Neuronal stem cell (in vitro differentiated cells): Measurements from ENCODE around the gene OSBPL3.

Experiments
- DNase-seq: peaks from one replicate; pipeline ENCODE4 v3.0.0-alpha.2; 2013; ENCODE audit warnings: low spot score
- H2AFZ ChIP-seq: one replicate; pipeline ENCODE4 v1.6.1; 2013; ENCODE audit warnings: mild to moderate bottlenecking, low read length, inconsistent platforms
- H2AK5ac ChIP-seq: 2 replicates; pipeline ENCODE4 v1.6.1; 2013; ENCODE audit warnings: low read depth, mild to moderate bottlenecking, inconsistent platforms, low read length, moderate library complexity, mixed read lengths
- H2BK120ac ChIP-seq: 2 replicates; pipeline ENCODE4 v1.6.1; 2013; ENCODE audit warnings: low read depth, mild to moderate bottlenecking, inconsistent platforms, low read length, moderate library complexity, mixed read lengths
- H2BK12ac ChIP-seq: one replicate; pipeline ENCODE4 v1.6.1; 2013; ENCODE audit warnings: low read length, inconsistent platforms
- H2BK15ac ChIP-seq: 2 replicates; pipeline ENCODE4 v1.6.1; 2013; ENCODE audit warnings: mild to moderate bottlenecking, low read length, inconsistent platforms, mixed read lengths
- H2BK5ac ChIP-seq: one replicate; pipeline ENCODE4 v1.6.1; 2013; ENCODE audit warnings: inconsistent platforms, mild to moderate bottlenecking, low read length, moderate library complexity
- H3K14ac ChIP-seq: one replicate; pipeline ENCODE4 v1.6.1; 2013; ENCODE audit warnings: low read length, inconsistent platforms
- H3K18ac ChIP-seq: 2 replicates; pipeline ENCODE4 v1.6.1; 2013; ENCODE audit warnings: low read length, inconsistent platforms
- H3K23ac ChIP-seq: 2 replicates; pipeline ENCODE4 v1.6.1; 2013; ENCODE audit warnings: low read depth, mild to moderate bottlenecking, mixed read lengths, low read length, inconsistent platforms; ENCODE audit not compliant: poor library complexity
- H3K27ac ChIP-seq: replicated peaks from 3 replicates; pipeline ENCODE4 v1.5.1; 2013; ENCODE audit warnings: low read length, inconsistent platforms
- H3K27me3 ChIP-seq, 3 experiments: 2 replicates each; pipeline ENCODE4 v1.6.1; 2013; ENCODE audit warnings: low read length in 3 of 3, mild to moderate bottlenecking in 2 of 3, inconsistent platforms in 1 of 3, low read depth in 1 of 3, mixed read lengths in 1 of 3, moderate library complexity in 1 of 3; ENCODE audit not compliant: control insufficient read depth in 3 of 3, insufficient read depth in 3 of 3
- H3K36me3 ChIP-seq, 2 donors: replicated peaks in 1 of 2; 2 replicates each; pipeline ENCODE4 v1.6.1; 2013; ENCODE audit warnings: low read length in 2 of 2; ENCODE audit not compliant: control insufficient read depth in 2 of 2, insufficient read depth in 2 of 2
- H3K4ac ChIP-seq: 2 replicates; pipeline ENCODE4 v1.6.1; 2013; ENCODE audit warnings: inconsistent platforms, mild to moderate bottlenecking, low read length, moderate library complexity
- H3K4me1 ChIP-seq, 2 donors: 1 replicate in 1 of 2; 2 replicates in 1 of 2; pipeline ENCODE4 v1.6.1; 2013; ENCODE audit warnings: low read length in 2 of 2, low read depth in 1 of 2; ENCODE audit not compliant: control insufficient read depth in 2 of 2, insufficient read depth in 1 of 2
- H3K4me2 ChIP-seq: one replicate; pipeline ENCODE4 v1.6.1; 2013; ENCODE audit warnings: mild to moderate bottlenecking, low read length, inconsistent platforms; ENCODE audit not compliant: insufficient read depth, poor library complexity, severe bottlenecking
- H3K4me3 ChIP-seq, 2 donors: 2 replicates each; pipeline ENCODE4 v1.5.1; 2013; ENCODE audit warnings: low read length in 2 of 2, mild to moderate bottlenecking in 2 of 2, inconsistent platforms in 1 of 2, moderate library complexity in 1 of 2
- H3K79me1 ChIP-seq: one replicate; pipeline ENCODE4 v1.6.1; 2013; ENCODE audit warnings: low read depth, mild to moderate bottlenecking, inconsistent platforms, low read length, moderate library complexity
- H3K9ac ChIP-seq: one replicate; pipeline ENCODE4 v1.6.1; 2013; ENCODE audit warnings: mild to moderate bottlenecking, low read depth, low read length, inconsistent platforms; ENCODE audit not compliant: poor library complexity
- H3K9me3 ChIP-seq, 2 donors: replicated peaks in 1 of 2; 2 replicates each; pipeline versions ENCODE3 to v1.6.1; 2013; ENCODE audit warnings: low read length in 2 of 2, mild to moderate bottlenecking in 2 of 2, inconsistent platforms in 1 of 2, low read depth in 1 of 2, mixed read lengths in 1 of 2, moderate library complexity in 1 of 2; ENCODE audit not compliant: control insufficient read depth in 2 of 2, insufficient read depth in 1 of 2
- H4K8ac ChIP-seq: one replicate; pipeline ENCODE4 v1.6.1; 2013; ENCODE audit warnings: low read depth, mild to moderate bottlenecking, inconsistent platforms, low read length, moderate library complexity
- H4K91ac ChIP-seq: one replicate; pipeline ENCODE4 v1.6.1; 2013; ENCODE audit warnings: low read length, low read depth, mild to moderate bottlenecking, inconsistent platforms; ENCODE audit not compliant: poor library complexity
- WGBS, 2 donors: extraction: QIAGEN DNeasy Blood & Tissue Kit; methylation state at CpG; one replicate each; pipeline ENCODE4 v1.1.7; 2013; ENCODE audit warnings: missing lambda C conversion rate in 2 of 2, mixed read lengths in 1 of 2; ENCODE audit not compliant: insufficient read length in 2 of 2, insufficient replicate concordance in 1 of 2; ENCODE audit errors: extremely low coverage in 2 of 2; 5-methylcytosine and 5-hydroxymethylcytosine counted together

The OSBPL3 gene

DNA sequence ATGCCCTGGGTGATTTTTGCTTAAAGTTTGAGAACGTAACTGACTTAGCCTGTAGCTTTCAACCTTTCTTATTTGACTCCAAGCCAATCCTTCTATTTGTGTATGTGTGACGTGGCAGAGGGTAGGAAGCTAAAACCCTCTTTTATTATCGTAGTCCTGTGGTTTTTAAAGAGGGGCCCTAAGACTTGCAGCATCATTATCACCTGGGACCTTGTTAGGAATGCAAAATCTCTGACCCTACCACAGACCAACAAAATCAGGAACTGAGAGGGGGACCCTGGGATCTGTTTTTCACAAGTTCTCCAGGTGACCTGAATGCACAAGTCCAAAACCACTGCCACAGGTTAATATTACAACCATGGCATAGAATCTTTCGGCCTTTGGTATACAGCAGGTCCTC lies 80.1 kb downstream of the OSBPL3 start:
- no peak overlapping the region for H3K9ac ChIP-seq
- no peak overlapping the region for H2AFZ ChIP-seq
- no peak overlapping the region for H3K23ac ChIP-seq
- no peak overlapping the region for H2BK5ac ChIP-seq
- no peak overlapping the region for H4K8ac ChIP-seq
- no peak overlapping the region for H2BK15ac ChIP-seq
- H3K4me3 ChIP-seq, result no peak overlapping the region
- no peak overlapping the region for H3K4me2 ChIP-seq
- no peak overlapping the region for H2AK5ac ChIP-seq
- no peak overlapping the region for H2BK120ac ChIP-seq
- H3K14ac ChIP-seq, result no peak overlapping the region
- H3K4ac ChIP-seq, result no peak overlapping the region
- H3K27ac ChIP-seq, result no peak overlapping the region
- H3K27me3 ChIP-seq, result no peaks in the 10 kb centered on the region
- no peak overlapping the region for H3K18ac ChIP-seq
- H4K91ac ChIP-seq, result no peak overlapping the region
- H3K4me1 ChIP-seq, result peaks cover 0 to 7% of the 10 kb centered on the region in 2 donors
- no peaks in the 10 kb centered on the region for H3K79me1 ChIP-seq
- H3K9me3 ChIP-seq, result no peaks in the 10 kb centered on the region
- no peak overlapping the region for H2BK12ac ChIP-seq
- DNase-seq, result no peak
- peaks cover 0 to 1% of the 10 kb centered on the region in 2 donors for H3K36me3 ChIP-seq
- no CpG with 5 or more reads among the region's 4 CpGs for WGBS, 2 donors

- WGBS, 2 donors, result no CpG with 5 or more reads among the region's 1 CpG
- no peak overlapping the region for H4K91ac ChIP-seq
- H2BK5ac ChIP-seq, result no peak overlapping the region
- no peak overlapping the region for H3K4me3 ChIP-seq
- no peak overlapping the region for H3K27ac ChIP-seq
- H3K4ac ChIP-seq, result no peak overlapping the region
- H4K8ac ChIP-seq, result no peak overlapping the region
- no peaks in the 10 kb centered on the region for H3K9me3 ChIP-seq
- no peaks in the 10 kb centered on the region for H3K36me3 ChIP-seq
- H2BK15ac ChIP-seq, result no peak overlapping the region
- no peak overlapping the region for H3K9ac ChIP-seq
- H3K18ac ChIP-seq, result no peak overlapping the region
- no peak overlapping the region for H2BK120ac ChIP-seq
- no peak overlapping the region for H3K14ac ChIP-seq
- H3K79me1 ChIP-seq, result no peaks in the 10 kb centered on the region
- no peak overlapping the region for H2BK12ac ChIP-seq
- no peak overlapping the region for H2AK5ac ChIP-seq
- no peak overlapping the region for H3K23ac ChIP-seq
- H3K4me1 ChIP-seq, result peaks cover 0 to 10% of the 10 kb centered on the region in 2 donors
- no peak for DNase-seq
- no peak overlapping the region for H2AFZ ChIP-seq
- H3K4me2 ChIP-seq, result no peak overlapping the region
- no peaks in the 10 kb centered on the region for H3K27me3 ChIP-seq
Observed at GRCh38 chr7:24899161-24899560, 80.8 kb downstream of the OSBPL3 start.

- Histone ChIP-seq H4K91ac (no peak overlapping the region), H3K79me1 (no peaks in the 10 kb centered on the region), H3K4me2 (no peak overlapping the region), H3K4ac (no peak overlapping the region), H2BK15ac (no peak overlapping the region), H3K27me3 (no peaks in the 10 kb centered on the region), H4K8ac (no peak overlapping the region), H2BK120ac (no peak overlapping the region), H3K18ac (no peak overlapping the region), H2AFZ (no peak overlapping the region), H3K4me3 (no peak overlapping the region), H3K14ac (no peak overlapping the region), H3K36me3 (no peaks in the 10 kb centered on the region), H2BK12ac (no peak overlapping the region), H3K9ac (no peak overlapping the region), H2BK5ac (no peak overlapping the region), H3K9me3 (no peaks in the 10 kb centered on the region), H2AK5ac (no peak overlapping the region), H3K4me1 (peaks cover 0 to 10% of the 10 kb centered on the region in 2 donors), H3K27ac (no peak overlapping the region), H3K23ac (no peak overlapping the region)
- no peak for DNase-seq
- no CpG with 5 or more reads among the region's 4 CpGs for whole genome bisulfite sequencing, 2 donors
Observed at GRCh38 chr7:24898691-24899090, 81.3 kb downstream of the OSBPL3 start.

GRCh38 chr7:24896031-24896501 lies 83.9 kb downstream of the OSBPL3 start:
- no peak overlapping the region for H2AFZ ChIP-seq
- H3K79me1 ChIP-seq, result no peaks in the 10 kb centered on the region
- H4K8ac ChIP-seq, result no peak overlapping the region
- H3K14ac ChIP-seq, result no peak overlapping the region
- H2BK5ac ChIP-seq, result no peak overlapping the region
- H3K9me3 ChIP-seq, result no peaks in the 10 kb centered on the region
- H2AK5ac ChIP-seq, result no peak overlapping the region
- whole genome bisulfite sequencing, 2 donors, result no CpG with 5 or more reads among the region's 4 CpGs
- peaks cover 0 to 13% of the 10 kb centered on the region in 2 donors for H3K36me3 ChIP-seq
- no peaks in the 10 kb centered on the region for H3K27me3 ChIP-seq
- no peak overlapping the region for H3K4ac ChIP-seq
- no peak for DNase-seq
- H4K91ac ChIP-seq, result no peak overlapping the region
- H3K4me1 ChIP-seq, result peaks cover 0 to 10% of the 10 kb centered on the region in 2 donors
- H3K9ac ChIP-seq, result no peak overlapping the region
- no peak overlapping the region for H3K4me2 ChIP-seq
- H3K23ac ChIP-seq, result no peak overlapping the region
- H3K18ac ChIP-seq, result no peak overlapping the region
- H2BK12ac ChIP-seq, result no peak overlapping the region
- no peak overlapping the region for H2BK120ac ChIP-seq
- no peak overlapping the region for H2BK15ac ChIP-seq
- no peak overlapping the region for H3K4me3 ChIP-seq
- H3K27ac ChIP-seq, result no peak overlapping the region
